SK-N-SH (cell line): ENCODE measurements around the gene EHD3.

Experiments
- CTCF ChIP-seq: fragments of 200-600 bp; sonication (generic); IDR thresholded peaks from 2 replicates; pipeline ENCODE4 v1.6.1; 2017; ENCODE audit warnings: antibody characterized with exemption, mild to moderate bottlenecking, moderate library complexity
- FOXM1 ChIP-seq: IDR thresholded peaks from 2 replicates; pipeline ENCODE4 v1.4.0; 2012; ENCODE audit warnings: low read depth, mild to moderate bottlenecking
- RFX5 ChIP-seq: IDR thresholded peaks from 2 replicates; pipeline ENCODE4 v1.6.1; 2012; ENCODE audit warnings: mild to moderate bottlenecking, improper control_type of control experiment, low read length

GRCh38 chr2:31238906-31239592, 5.1 kb downstream of the EHD3 start:
- TF ChIP-seq CTCF (no peak), RFX5 (no peak), FOXM1 (no peak)
